K562 (cell line): ENCODE results near the gene SNX15. TPM values are rescaled to one million over a fixed set of nuclear protein-coding genes. Genes with fewer than 3 reads are reported as not detected.

Experiments used
- CBX8 ChIP-seq: fragments of 200-600 bp; sonication (generic); IDR thresholded peaks from 2 replicates; pipeline ENCODE4 v1.6.1; 2012; ENCODE audit warnings: borderline replicate concordance, mixed run types, low read depth, mild to moderate bottlenecking, moderate library complexity, mixed read lengths, low read length, control low read depth, inconsistent platforms; ENCODE audit not compliant: poor library complexity, severe bottlenecking; ENCODE audit errors: extremely low read depth
- CREB1 ChIP-seq, 2 experiments: sonication (generic) in 1 of 2; formaldehyde crosslinking in 1 of 2; IDR thresholded peaks; 2 replicates each; pipeline versions ENCODE4 v1.6.1 to v1.8.0; 2012 to 2022; ENCODE audit warnings: inconsistent platforms in 1 of 2, mild to moderate bottlenecking in 1 of 2, missing genetic modification reagents in 1 of 2, moderate library complexity in 1 of 2
- GABPA ChIP-seq: fragments of 200-800 bp; sonication (Bioruptor generic); conservative IDR thresholded peaks from 2 replicates; pipeline ENCODE4 v1.6.1; 2016; ENCODE audit warnings: low read depth, missing genetic modification characterization, missing compliant biosample characterization
- GABPB1 ChIP-seq: sonication (generic); formaldehyde crosslinking; IDR thresholded peaks from 2 replicates; pipeline ENCODE4 v1.8.0; 2022; ENCODE audit warnings: mild to moderate bottlenecking, missing genetic modification reagents
- GATAD2B ChIP-seq: fragments of 450-650 bp; IDR thresholded peaks from 2 replicates; pipeline ENCODE4 v1.6.1; 2017; ENCODE audit warnings: mild to moderate bottlenecking, borderline replicate concordance
- IRF9 ChIP-seq: fragments of 450-650 bp; IDR thresholded peaks from 2 replicates; pipeline ENCODE4 v1.6.1; 2016; ENCODE audit warnings: missing biosample characterization, missing genetic modification characterization
- KAT7 ChIP-seq: sonication (generic); formaldehyde crosslinking; IDR thresholded peaks from 2 replicates; pipeline ENCODE4 v1.8.0; 2022; ENCODE audit warnings: missing genetic modification reagents, mild to moderate bottlenecking, borderline replicate concordance
- LCOR ChIP-seq: sonication (generic); formaldehyde crosslinking; IDR thresholded peaks from 2 replicates; pipeline ENCODE4 v1.8.0; 2022; ENCODE audit warnings: mild to moderate bottlenecking, missing genetic modification reagents
- MTA3 ChIP-seq: fragments of 450-650 bp; formaldehyde crosslinking; IDR thresholded peaks from 2 replicates; pipeline ENCODE4 v1.6.1; 2017; ENCODE audit warnings: mild to moderate bottlenecking, borderline replicate concordance
- OTX1 ChIP-seq: fragments of 450-650 bp; formaldehyde crosslinking; IDR thresholded peaks from 2 replicates; pipeline ENCODE4 v1.4.0; 2022; ENCODE audit warnings: mild to moderate bottlenecking
- RAD21 ChIP-seq, 2 experiments: fragments of 250-450 bp in 1 of 2; fragments of 450-650 bp in 1 of 2; sonication (Bioruptor Pico) in 1 of 2; formaldehyde crosslinking in 1 of 2; IDR thresholded peaks in 1 of 2; conservative IDR thresholded peaks in 1 of 2; 2 replicates each; pipeline versions ENCODE4 v1.4.0 to v1.8.0; 2020 to 2022; ENCODE audit warnings: mild to moderate bottlenecking in 2 of 2, moderate library complexity in 1 of 2
- RBM34 ChIP-seq: fragments of 200-400 bp; formaldehyde crosslinking; IDR thresholded peaks from 2 replicates; pipeline ENCODE4 v1.6.1; 2018; ENCODE audit warnings: low read length, borderline replicate concordance; ENCODE audit not compliant: insufficient read depth
- SAP30 ChIP-seq: fragments of 200-600 bp; sonication (generic); IDR thresholded peaks from 2 replicates; pipeline ENCODE4 v1.6.1; 2012; ENCODE audit warnings: borderline replicate concordance, low read depth, mild to moderate bottlenecking, moderate library complexity, low read length, control low read depth, inconsistent platforms; ENCODE audit not compliant: insufficient read depth, poor library complexity, severe bottlenecking
- SOX6 ChIP-seq: fragments of 450-650 bp; IDR thresholded peaks from 2 replicates; pipeline ENCODE4 v1.6.1; 2014; ENCODE audit warnings: mild to moderate bottlenecking
- SP1 ChIP-seq: sonication (generic); formaldehyde crosslinking; IDR thresholded peaks from 2 replicates; pipeline ENCODE4 v1.8.1; 2022; ENCODE audit warnings: mild to moderate bottlenecking, missing genetic modification reagents
- USF2 ChIP-seq: sonication (generic); formaldehyde crosslinking; IDR thresholded peaks from 2 replicates; pipeline ENCODE4 v1.5.0; 2020; ENCODE audit warnings: missing genetic modification reagents
- polyA plus RNA-seq, 8 experiments: library from polyadenylated mRNA; depleted of rRNA in 4 of 8; stranded (reverse) in 5 of 8; unstranded in 3 of 8; fragments of >200 nt; fragmentation: Nextera tagmentation in 2 of 8; fragmentation: Illumina TruSeq in 1 of 8; extraction: Ambion mirVana in 2 of 8; extraction: Trizol in 1 of 8; gene quantifications; 2 replicates each; pipeline versions ENCODE4 v1.2.1 to v1.2.3, GENCODE V29; 2011 to 2014; ENCODE audit warnings: inconsistent platforms in 1 of 8, missing spikeins in 1 of 8
- total RNA-seq, 7 experiments: library from RNA; depleted of rRNA in 6 of 7; stranded (reverse); fragments of >200 nt in 6 of 7; fragmentation: Illumina TruSeq in 2 of 7; extraction: Trizol in 2 of 7; gene quantifications; 2 replicates each; pipeline versions ENCODE4 v1.2.1 to v1.2.3, GENCODE V29; 2011 to 2021; ENCODE audit warnings: low replicate concordance in 1 of 7
- TF ChIP-seq, protein P1 (sequence below): fragments of 450-650 bp; IDR thresholded peaks from 2 replicates; pipeline ENCODE4 v1.6.1; 2016; ENCODE audit warnings: borderline replicate concordance
- TF ChIP-seq, protein P2 (sequence below): sonication (generic); formaldehyde crosslinking; IDR thresholded peaks from 2 replicates; pipeline ENCODE4 v1.8.0; 2023; ENCODE audit warnings: mild to moderate bottlenecking, missing genetic modification reagents
- TF ChIP-seq, protein P3 (sequence below), 3 experiments: fragments of 200-800 bp in 1 of 3; sonication (Bioruptor generic) in 1 of 3; sonication (generic) in 1 of 3; formaldehyde crosslinking in 1 of 3; IDR thresholded peaks; 2 replicates each; pipeline versions ENCODE4 v1.6.1 to v1.8.0; 2016 to 2022; ENCODE audit warnings: mild to moderate bottlenecking in 2 of 3, missing compliant biosample characterization in 2 of 3, missing genetic modification characterization in 2 of 3, missing genetic modification reagents in 1 of 3

Gene SNX15
- total and polyA plus RNA-seq, 9 of the 15 experiments (the other 6 are each of a cell fraction or from before 2014, with no cell fraction given): 1.8 to 27.8 (median 15.2) TPM

GRCh38 chr11:64996710-64997380, 30.4 kb upstream of the SNX15 start, which contains the start of gene BATF2 (continued):
- TF ChIP-seq GATAD2B (no peak), RBM34 (no peak), LCOR (CRISPR knock-in tag) (0 out of 2 replicates have a peak, but pooled peaks have one; percentile 29), MTA3 (0 out of 2 replicates have a peak, but pooled peaks have one; percentile 80), RAD21 (CRISPR knock-in tag; conservative IDR thresholded peaks at IDR 0.05 in 1 of 2, IDR thresholded peaks at IDR 0.05 in 1 of 2) (peak; percentile 88), GABPA (tag) (peak; percentile 77), GABPB1 (CRISPR knock-in tag) (peak; percentile 77), SP1 (CRISPR knock-in tag) (no peak), USF2 (CRISPR knock-in tag) (peak; percentile 82), IRF9 (no peak), CBX8 (no peak), OTX1 (0 out of 2 replicates have a peak, but pooled peaks have one; percentile 50), CREB1 (IDR thresholded peaks at IDR 0.05) (no peak), CREB1 (CRISPR knock-in tag; IDR thresholded peaks at IDR 0.05) (peak; percentile 48; the same call in 1 of the 2 replicates), SAP30 (peak; percentile 55), KAT7 (CRISPR knock-in tag) (peak; percentile 36; the same call in 1 of the 2 replicates), SOX6 (peak; percentile 41)
- TF ChIP-seq, protein P1, sequence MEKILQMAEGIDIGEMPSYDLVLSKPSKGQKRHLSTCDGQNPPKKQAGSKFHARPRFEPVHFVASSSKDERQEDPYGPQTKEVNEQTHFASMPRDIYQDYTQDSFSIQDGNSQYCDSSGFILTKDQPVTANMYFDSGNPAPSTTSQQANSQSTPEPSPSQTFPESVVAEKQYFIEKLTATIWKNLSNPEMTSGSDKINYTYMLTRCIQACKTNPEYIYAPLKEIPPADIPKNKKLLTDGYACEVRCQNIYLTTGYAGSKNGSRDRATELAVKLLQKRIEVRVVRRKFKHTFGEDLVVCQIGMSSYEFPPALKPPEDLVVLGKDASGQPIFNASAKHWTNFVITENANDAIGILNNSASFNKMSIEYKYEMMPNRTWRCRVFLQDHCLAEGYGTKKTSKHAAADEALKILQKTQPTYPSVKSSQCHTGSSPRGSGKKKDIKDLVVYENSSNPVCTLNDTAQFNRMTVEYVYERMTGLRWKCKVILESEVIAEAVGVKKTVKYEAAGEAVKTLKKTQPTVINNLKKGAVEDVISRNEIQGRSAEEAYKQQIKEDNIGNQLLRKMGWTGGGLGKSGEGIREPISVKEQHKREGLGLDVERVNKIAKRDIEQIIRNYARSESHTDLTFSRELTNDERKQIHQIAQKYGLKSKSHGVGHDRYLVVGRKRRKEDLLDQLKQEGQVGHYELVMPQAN: peak; percentile 92
- TF ChIP-seq, protein P2, sequence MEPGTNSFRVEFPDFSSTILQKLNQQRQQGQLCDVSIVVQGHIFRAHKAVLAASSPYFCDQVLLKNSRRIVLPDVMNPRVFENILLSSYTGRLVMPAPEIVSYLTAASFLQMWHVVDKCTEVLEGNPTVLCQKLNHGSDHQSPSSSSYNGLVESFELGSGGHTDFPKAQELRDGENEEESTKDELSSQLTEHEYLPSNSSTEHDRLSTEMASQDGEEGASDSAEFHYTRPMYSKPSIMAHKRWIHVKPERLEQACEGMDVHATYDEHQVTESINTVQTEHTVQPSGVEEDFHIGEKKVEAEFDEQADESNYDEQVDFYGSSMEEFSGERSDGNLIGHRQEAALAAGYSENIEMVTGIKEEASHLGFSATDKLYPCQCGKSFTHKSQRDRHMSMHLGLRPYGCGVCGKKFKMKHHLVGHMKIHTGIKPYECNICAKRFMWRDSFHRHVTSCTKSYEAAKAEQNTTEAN (CRISPR knock-in tag): 0 out of 2 replicates have a peak, but pooled peaks have one; percentile 18
- TF ChIP-seq, protein P3, sequence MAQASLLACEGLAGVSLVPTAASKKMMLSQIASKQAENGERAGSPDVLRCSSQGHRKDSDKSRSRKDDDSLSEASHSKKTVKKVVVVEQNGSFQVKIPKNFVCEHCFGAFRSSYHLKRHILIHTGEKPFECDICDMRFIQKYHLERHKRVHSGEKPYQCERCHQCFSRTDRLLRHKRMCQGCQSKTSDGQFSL (CRISPR knock-in tag; IDR thresholded peaks at IDR 0.05): no peak
- TF ChIP-seq, protein P3 (tag; IDR thresholded peaks at IDR 0.05): no peak
